GM19452 (cell line): ENCODE measurements around the gene MRPS34.

Source experiments
- ATAC-seq: cut with Tn5 transposase; IDR thresholded peaks from one replicate; pipeline ENCODE4 v1.9.1; 2021; ENCODE audit not compliant: unreplicated experiment

Gene MRPS34

GRCh38 chr16:1731603-1732002 lies 41.3 kb downstream of the MRPS34 start:
- ATAC-seq, result no peak

GRCh38 chr16:1731073-1731472 lies 41.9 kb downstream of the MRPS34 start:
- no peak for ATAC-seq

GRCh38 chr16:1729445-1729844 lies 43.5 kb downstream of the MRPS34 start:
- no peak for ATAC-seq

GRCh38 chr16:1729026-1729425 lies 43.9 kb downstream of the MRPS34 start:
- no peak for ATAC-seq

- no peak for ATAC-seq
Measured at GRCh38 chr16:1727651-1728624, 45.0 kb downstream of the MRPS34 start.

- ATAC-seq, result no peak
Measured at GRCh38 chr16:1726661-1727502, 46.1 kb downstream of the MRPS34 start.

GRCh38 chr16:1724491-1724890 lies 48.4 kb downstream of the MRPS34 start:
- no peak for ATAC-seq

GRCh38 chr16:1723450-1724147 lies 49.3 kb downstream of the MRPS34 start:
- no peak for ATAC-seq
